GM23338 (cell line): ENCODE data around the gene ATP13A1. TPM values are rescaled to one million over a fixed set of nuclear protein-coding genes. Genes with fewer than 3 reads are reported as not detected.
A peak's percentile ranks its signal among the peaks of the same experiment; 100 is the strongest.

ENCODE experiments used
- ATAC-seq: fragments of 200-7000 bp; cut with Tn5 transposase; 3 replicates; pipeline ENCODE4 v1.9.1; 2020
- DNase-seq: peaks from one replicate; pipeline ENCODE4 v3.0.0-alpha.2; 2015; ENCODE audit warnings: low spot score
- H2AFZ ChIP-seq: fragments of 200-600 bp; sonication (generic); 2 replicates; pipeline ENCODE4 v1.8.0; 2016; ENCODE audit warnings: antibody characterized with exemption, mild to moderate bottlenecking, moderate library complexity
- H3F3A ChIP-seq: fragments of 200-600 bp; sonication (generic); replicated peaks from 2 replicates; pipeline ENCODE4 v1.8.0; 2017; ENCODE audit warnings: antibody characterized with exemption, mixed run types, low read depth
- H3K27ac ChIP-seq: fragments of 200-600 bp; sonication (generic); 2 replicates; pipeline ENCODE4 v1.6.1; 2016; ENCODE audit warnings: low read depth
- H3K27me3 ChIP-seq: fragments of 200-600 bp; sonication (generic); 2 replicates; pipeline ENCODE4 v1.8.0; 2016; ENCODE audit warnings: mild to moderate bottlenecking, mixed run types, moderate library complexity; ENCODE audit not compliant: insufficient read depth
- H3K36me3 ChIP-seq: fragments of 200-600 bp; sonication (generic); 2 replicates; pipeline ENCODE4 v1.8.0; 2016; ENCODE audit warnings: mild to moderate bottlenecking; ENCODE audit not compliant: insufficient read depth
- H3K4me1 ChIP-seq: fragments of 200-600 bp; sonication (generic); 2 replicates; pipeline ENCODE4 v1.8.0; 2016; ENCODE audit warnings: mild to moderate bottlenecking, moderate library complexity; ENCODE audit not compliant: insufficient read depth
- H3K4me2 ChIP-seq: fragments of 200-600 bp; sonication (generic); 2 replicates; pipeline ENCODE4 v1.7.1; 2017; ENCODE audit warnings: mixed run types
- H3K4me3 ChIP-seq: fragments of 200-600 bp; sonication (generic); 2 replicates; pipeline ENCODE4 v1.6.1; 2016; ENCODE audit warnings: mixed run types
- H3K79me2 ChIP-seq: fragments of 200-600 bp; sonication (generic); replicated peaks from 2 replicates; pipeline ENCODE4 v1.8.0; 2017; ENCODE audit warnings: mild to moderate bottlenecking; ENCODE audit not compliant: insufficient read depth
- H3K9me2 ChIP-seq: fragments of 200-600 bp; sonication (generic); 2 replicates; pipeline ENCODE4 v1.8.0; 2017; ENCODE audit not compliant: insufficient read depth
- H4K20me1 ChIP-seq: fragments of 200-600 bp; sonication (generic); replicated peaks from 2 replicates; pipeline ENCODE4 v1.8.0; 2017; ENCODE audit warnings: mild to moderate bottlenecking; ENCODE audit not compliant: insufficient read depth
- H3K27ac Mint-ChIP-seq: 2 replicates; pipeline ENCODE4 v1.8.0; 2020; ENCODE audit warnings: inconsistent platforms, mild to moderate bottlenecking, moderate library complexity, mixed read lengths
- H3K27me3 Mint-ChIP-seq: 3 replicates; pipeline ENCODE4 v1.8.0; 2022; ENCODE audit warnings: low read depth, mild to moderate bottlenecking, moderate library complexity, mixed read lengths, inconsistent platforms; ENCODE audit not compliant: insufficient read depth, poor library complexity
- H3K36me3 Mint-ChIP-seq: 3 replicates; pipeline ENCODE4 v1.8.0; 2021; ENCODE audit warnings: low read depth, mild to moderate bottlenecking, inconsistent platforms, moderate library complexity, mixed read lengths
- H3K4me1 Mint-ChIP-seq: 3 replicates; pipeline ENCODE4 v1.8.0; 2020; ENCODE audit warnings: mild to moderate bottlenecking, inconsistent platforms, mixed read lengths
- H3K4me3 Mint-ChIP-seq: 3 replicates; pipeline ENCODE4 v1.8.0; 2021; ENCODE audit warnings: moderate library complexity, mild to moderate bottlenecking, inconsistent platforms, mixed read lengths
- H3K9me3 Mint-ChIP-seq: 3 replicates; pipeline ENCODE4 v1.8.0; 2020; ENCODE audit warnings: moderate library complexity, mild to moderate bottlenecking, inconsistent platforms, mixed read lengths
- CTCF ChIP-seq, 2 experiments: fragments of 200-600 bp in 1 of 2; sonication (generic) in 1 of 2; conservative IDR thresholded peaks; 2 replicates each; pipeline versions ENCODE4 v1.5.1 to v1.6.1; 2016 to 2017; ENCODE audit warnings: antibody characterized with exemption in 2 of 2, low read depth in 2 of 2, mild to moderate bottlenecking in 2 of 2, moderate library complexity in 1 of 2
- ETS1 ChIP-seq: IDR thresholded peaks from 2 replicates; pipeline ENCODE4 v1.6.1; 2016; ENCODE audit warnings: antibody characterized with exemption
- EZH2phosphoT487 ChIP-seq: fragments of 200-600 bp; sonication (generic); IDR thresholded peaks from one replicate; pipeline ENCODE4 v1.8.1; 2018; ENCODE audit warnings: antibody characterized with exemption; ENCODE audit not compliant: unreplicated experiment
- POLR2AphosphoS5 ChIP-seq: IDR thresholded peaks from 2 replicates; pipeline ENCODE4 v1.6.1; 2016; ENCODE audit warnings: antibody characterized with exemption, low read depth
- REST ChIP-seq: IDR thresholded peaks from one replicate; pipeline ENCODE4 v1.6.1; 2018; ENCODE audit warnings: antibody characterized with exemption; ENCODE audit not compliant: unreplicated experiment
- ZNF114 ChIP-seq: fragments of 250-450 bp; sonication (Bioruptor Pico); IDR thresholded peaks from 2 replicates; pipeline ENCODE4 v1.5.0; 2020; ENCODE audit warnings: mild to moderate bottlenecking, moderate library complexity
- ZNF331 ChIP-seq: fragments of 250-450 bp; sonication (Bioruptor Pico); IDR thresholded peaks from 2 replicates; pipeline ENCODE4 v1.5.0; 2020; ENCODE audit warnings: low read depth, mild to moderate bottlenecking, moderate library complexity
- polyA plus RNA-seq: library from polyadenylated mRNA; unstranded; fragments of >200 nt; fragmentation: Nextera tagmentation; extraction: Ambion mirVana; gene quantifications from 2 replicates; pipeline ENCODE4 v1.2.1, GENCODE V29; 2016
- total RNA-seq: library from RNA; depleted of rRNA; stranded (reverse); fragments of >200 nt; shearing (Covaris generic); gene quantifications from 2 replicates; pipeline ENCODE4 v1.2.3, GENCODE V29; 2014

The ATP13A1 gene
- total and polyA plus RNA-seq, 2 experiments from 2014 or later = 38.1 to 307 TPM

GRCh38 chr19:19649580-19649995 is 13.9 kb downstream of the ATP13A1 start:
- no peaks in the 10 kb centered on the region for H3K79me2 ChIP-seq
- Mint-ChIP-seq H3K27ac (no peak overlapping the region), H3K4me1 (no peaks in the 10 kb centered on the region), H3K9me3 (no peaks in the 10 kb centered on the region), H3K4me3 (no peak overlapping the region), H3K36me3 (peaks cover 79% of the 10 kb centered on the region), H3K27me3 (peaks cover 16% of the 10 kb centered on the region)
- peaks cover 18% of the 10 kb centered on the region for H3K36me3 ChIP-seq
- H3K9me2 ChIP-seq = no peaks in the 10 kb centered on the region
- H4K20me1 ChIP-seq = peaks cover 6% of the 10 kb centered on the region; the same call in 1 of the 2 replicates
- H3K4me1 ChIP-seq = no peaks in the 10 kb centered on the region
- no peak overlapping the region for H3K27ac ChIP-seq
- H3K4me2 ChIP-seq = no peak overlapping the region
- no peak for DNase-seq
- peaks cover 7% of the 10 kb centered on the region; the same call in 1 of the 2 replicates for H3F3A ChIP-seq
- no peaks in the 10 kb centered on the region for H3K27me3 ChIP-seq
- no peak overlapping the region for H2AFZ ChIP-seq
- no peak overlapping the region for H3K4me3 ChIP-seq
- ATAC-seq = no peak
- no peak for TF ChIP-seq ZNF114 (CRISPR knock-in tag)
- TF ChIP-seq POLR2AphosphoS5 = 0 out of 2 replicates have a peak, but pooled peaks have one; percentile 1

- no peak for ATAC-seq
- Histone ChIP-seq H3K79me2 (no peaks in the 10 kb centered on the region), H3F3A (peaks cover 11% of the 10 kb centered on the region), H3K27me3 (no peaks in the 10 kb centered on the region), H2AFZ (no peak overlapping the region), H3K36me3 (peaks cover 18% of the 10 kb centered on the region), H3K9me2 (no peaks in the 10 kb centered on the region), H3K4me1 (no peaks in the 10 kb centered on the region), H3K27ac (no peak overlapping the region), H3K4me3 (no peak overlapping the region), H4K20me1 (peaks cover 6% of the 10 kb centered on the region; the same call in 1 of the 2 replicates), H3K4me2 (no peak overlapping the region)
- H3K27me3 Mint-ChIP-seq = peaks cover 18% of the 10 kb centered on the region
- no peaks in the 10 kb centered on the region for H3K9me3 Mint-ChIP-seq
- peak; percentile 0 for DNase-seq
- H3K4me1 Mint-ChIP-seq = no peaks in the 10 kb centered on the region
- peak overlapping the region; percentile 58; the same call in 1 of the 2 replicates for H3K27ac Mint-ChIP-seq
- no peak for TF ChIP-seq REST
- no peak for TF ChIP-seq ZNF331 (CRISPR knock-in tag)
- TF ChIP-seq POLR2AphosphoS5 = no peak
- no peak for TF ChIP-seq ETS1
- no peak for TF ChIP-seq CTCF (conservative IDR thresholded peaks at IDR 0.05; ENCODE audit: low read depth in 2 of 2)
- TF ChIP-seq EZH2phosphoT487 = no peak
- H3K36me3 Mint-ChIP-seq = peaks cover 76% of the 10 kb centered on the region
- H3K4me3 Mint-ChIP-seq = no peak overlapping the region
These were observed 14.3 kb downstream of the ATP13A1 start for GRCh38 chr19:19649155-19649554.
